Kidney epithelial cell (primary cell): ENCODE measurements around the gene PXDN. TPM values are rescaled to one million over a fixed set of nuclear protein-coding genes. Genes with fewer than 3 reads are reported as not detected.
A peak's percentile ranks its signal among the peaks of the same experiment; 100 is the strongest.

Experiments used
- DNase-seq: peaks from one replicate; pipeline ENCODE4 v3.0.0-alpha.2; 2010; ENCODE audit warnings: low read depth
- H3K27me3 ChIP-seq: 2 replicates; pipeline ENCODE4 v1.6.0; 2011; ENCODE audit warnings: low read length; ENCODE audit not compliant: control insufficient read depth, insufficient read depth
- H3K36me3 ChIP-seq: 2 replicates; pipeline ENCODE4 v1.5.1; 2011; ENCODE audit warnings: low read length; ENCODE audit not compliant: control insufficient read depth, insufficient read depth
- H3K4me3 ChIP-seq: 2 replicates; pipeline ENCODE4 v1.5.1; 2011; ENCODE audit warnings: low read depth, mild to moderate bottlenecking, control low read depth, low read length
- CTCF ChIP-seq: IDR thresholded peaks from 2 replicates; pipeline ENCODE4 v1.5.1; 2011; ENCODE audit warnings: mild to moderate bottlenecking, moderate library complexity, low read length, control low read depth, inconsistent platforms; ENCODE audit not compliant: insufficient read depth, poor library complexity, severe bottlenecking
- total RNA-seq: library from RNA; depleted of rRNA; stranded (reverse); fragments of >200 nt; gene quantifications from 2 replicates; pipeline ENCODE4 v1.2.3, GENCODE V29; 2015

Gene PXDN
- total RNA-seq, 1 donor from 2014 or later = 287 TPM

GRCh38 chr2:1745171-1746023, 1.1 kb upstream of the PXDN start:
- DNase-seq = no peak
- Histone ChIP-seq H3K27me3 (no peaks in the 10 kb centered on the region), H3K4me3 (peak overlapping the region; percentile 83), H3K36me3 (no peaks in the 10 kb centered on the region)
- no peak for TF ChIP-seq CTCF

GRCh38 chr2:1744151-1744445, 217 bp downstream of the PXDN start:
- peak overlapping the region; percentile 83 for H3K4me3 ChIP-seq
- H3K27me3 ChIP-seq = no peaks in the 10 kb centered on the region
- DNase-seq = no peak
- no peak for TF ChIP-seq CTCF
- no peaks in the 10 kb centered on the region for H3K36me3 ChIP-seq

GRCh38 chr2:1743396-1744150, 742 bp downstream of the PXDN start:
- no peak for DNase-seq
- H3K4me3 ChIP-seq = peak overlapping the region; percentile 83

GRCh38 chr2:1742681-1743395, 1.5 kb downstream of the PXDN start:
- DNase-seq = no peak
- peak; percentile 77 for TF ChIP-seq CTCF
- Histone ChIP-seq H3K27me3 (no peaks in the 10 kb centered on the region), H3K36me3 (no peaks in the 10 kb centered on the region), H3K4me3 (peak overlapping the region; percentile 83)

More at GRCh38 chr2:1743396-1744150, 742 bp downstream of the PXDN start:
- TF ChIP-seq CTCF = no peak
- H3K27me3 ChIP-seq = no peaks in the 10 kb centered on the region
- H3K36me3 ChIP-seq = no peaks in the 10 kb centered on the region

GRCh38 chr2:1742301-1742680, 2.0 kb downstream of the PXDN start:
- Histone ChIP-seq H3K4me3 (peak overlapping the region; percentile 83), H3K27me3 (no peaks in the 10 kb centered on the region), H3K36me3 (no peaks in the 10 kb centered on the region)
- no peak for TF ChIP-seq CTCF
- no peak for DNase-seq
